Stomach (tissue), 9 donors: ENCODE data around the gene RHO. TPM values are rescaled to one million over a fixed set of nuclear protein-coding genes. Genes with fewer than 3 reads are reported as not detected.

Experiments used
- DNase-seq, 2 donors: peaks; one replicate each; pipeline versions ENCODE4 v3.0.0 to v3.0.0-alpha.2; 2013 to 2019
- H3K27ac ChIP-seq, 5 donors: fragments of 200-600 bp in 4 of 5; sonication (generic) in 4 of 5; one replicate each; pipeline ENCODE4 v1.5.1; 2013 to 2019; ENCODE audit warnings: mild to moderate bottlenecking in 1 of 5, moderate library complexity in 1 of 5
- H3K27me3 ChIP-seq, 3 donors: fragments of 200-600 bp; sonication (generic); one replicate each; pipeline ENCODE4 v1.5.1; 2017 to 2019; ENCODE audit warnings: mixed run types in 1 of 3
- H3K36me3 ChIP-seq, 4 donors: fragments of 200-600 bp; sonication (generic); 1 replicate in 3 of 4; 2 replicates in 1 of 4; pipeline ENCODE4 v1.5.1; 2016 to 2019
- H3K4me1 ChIP-seq, 4 donors: fragments of 200-600 bp; sonication (generic); one replicate each; pipeline ENCODE4 v1.5.1; 2016 to 2019
- H3K4me3 ChIP-seq, 4 donors: fragments of 200-600 bp; sonication (generic) in 3 of 4; one replicate each; pipeline ENCODE4 v1.5.1; 2016 to 2019; ENCODE audit warnings: mild to moderate bottlenecking in 1 of 4
- H3K9me3 ChIP-seq, 4 donors: fragments of 200-600 bp; sonication (generic); one replicate each; pipeline ENCODE4 v1.5.1; 2016 to 2019
- CTCF ChIP-seq, 7 experiments: fragments of 450-650 bp in 4 of 7; fragments of 200-600 bp in 3 of 7; sonication (generic) in 3 of 7; IDR thresholded peaks; one replicate each; pipeline ENCODE4 v1.5.1; 2016 to 2019; ENCODE audit warnings: antibody characterized with exemption in 7 of 7, control low read depth in 2 of 7, mild to moderate bottlenecking in 1 of 7
- EP300 ChIP-seq: sonication (generic); formaldehyde crosslinking; IDR thresholded peaks from one replicate; pipeline ENCODE4 v1.6.1; 2017; ENCODE audit warnings: antibody characterized with exemption
- POLR2A ChIP-seq, 4 donors: fragments of 450-650 bp; IDR thresholded peaks; one replicate each; pipeline ENCODE4 v1.6.1; 2016; ENCODE audit warnings: antibody characterized with exemption in 4 of 4, control low read depth in 2 of 4, mild to moderate bottlenecking in 1 of 4, moderate library complexity in 1 of 4
- POLR2AphosphoS5 ChIP-seq, 3 donors: sonication (generic); formaldehyde crosslinking; IDR thresholded peaks; one replicate each; pipeline ENCODE4 v1.6.1; 2016; ENCODE audit warnings: antibody characterized with exemption in 3 of 3
- WGBS, 5 donors: extraction: QIAGEN DNeasy Blood & Tissue Kit in 3 of 5; methylation state at CpG; one replicate each; pipeline versions ENCODE4 v1.1.5 to v1.1.7; 2013 to 2018; 5-methylcytosine and 5-hydroxymethylcytosine counted together
- intact Hi-C: fragments of 100-400 bp; cut with DNase I; formaldehyde crosslinking; loops from one replicate; pipeline ENCODE4 v1.15.1; 2023; ENCODE audit warnings: low total_unique reads
- polyA plus RNA-seq, 3 donors: library from polyadenylated mRNA; stranded (reverse); fragments of 200-250 nt; gene quantifications; one replicate each; pipeline ENCODE4 v1.2.3, GENCODE V29; 2013
- total RNA-seq, 5 donors: library from RNA; depleted of rRNA; stranded (reverse); fragments of >200 nt; gene quantifications; one replicate each; pipeline versions ENCODE4 v1.1.0 to v1.2.3, GENCODE V29; 2014 to 2016
- donor health status: healthy with polysubstance abuse.
- donor health status: Bipolar disorder and iron deficiency.
- donor health status: healthy.

Gene RHO
- total and polyA plus RNA-seq, 8 donors, result not detected

GRCh38 chr3:129565902-129566301, 37.5 kb downstream of the RHO start:
- intact Hi-C loops, result no loop called here
- Histone ChIP-seq H3K4me3 (no peak overlapping the region), H3K9me3 (no peaks in the 10 kb centered on the region), H3K4me1 (peaks cover 15 to 54% (median 25%) of the 10 kb centered on the region in 4 donors), H3K27me3 (no peaks in the 10 kb centered on the region), H3K27ac (peak overlapping the region in 1 of 5 donors; percentile 9), H3K36me3 (peaks cover 25 to 89% (median 67%) of the 10 kb centered on the region in 4 donors)
- no peak for TF ChIP-seq POLR2AphosphoS5 (IDR thresholded peaks at IDR 0.05)
- no peak for TF ChIP-seq POLR2A (IDR thresholded peaks at IDR 0.05)
- no peak for TF ChIP-seq EP300
- TF ChIP-seq CTCF (IDR thresholded peaks at IDR 0.05), result no peak
- 95 to 97% (median 96%) methylated on average over 7 of the region's 7 CpGs for WGBS, 5 donors
- DNase-seq, result no peak

- no peaks in the 10 kb centered on the region for H3K27me3 ChIP-seq
- H3K4me1 ChIP-seq, result peaks cover 6 to 41% (median 13%) of the 10 kb centered on the region in 4 donors
- H3K4me3 ChIP-seq, result no peak overlapping the region
- peak overlapping the region in 2 of 5 donors; percentile 8 to 10 for H3K27ac ChIP-seq
- peaks cover 25 to 89% (median 74%) of the 10 kb centered on the region in 4 donors for H3K36me3 ChIP-seq
- intact Hi-C loops, result no loop called here
- TF ChIP-seq CTCF (IDR thresholded peaks at IDR 0.05) (no peak), EP300 (no peak), POLR2AphosphoS5 (IDR thresholded peaks at IDR 0.05) (no peak), POLR2A (IDR thresholded peaks at IDR 0.05) (no peak)
- no peaks in the 10 kb centered on the region for H3K9me3 ChIP-seq
- peak in 1 of 2 donors; percentile 47 for DNase-seq
- WGBS, 5 donors, result 76 to 84% (median 79%) methylated on average over 17 to 18 of the region's 18 CpGs
Observed at GRCh38 chr3:129567176-129567705, 38.8 kb downstream of the RHO start.

- Histone ChIP-seq H3K27me3 (no peaks in the 10 kb centered on the region), H3K9me3 (no peaks in the 10 kb centered on the region), H3K36me3 (peaks cover 30 to 89% (median 73%) of the 10 kb centered on the region in 4 donors), H3K4me1 (peaks cover 6 to 36% (median 13%) of the 10 kb centered on the region in 4 donors), H3K27ac (peak overlapping the region in 1 of 5 donors; percentile 14), H3K4me3 (no peak overlapping the region)
- intact Hi-C loops, result no loop called here
- WGBS, 5 donors, result 50 to 70% (median 64%) methylated on average over 6 of the region's 6 CpGs
- DNase-seq, result no peak
- TF ChIP-seq EP300, result no peak
- TF ChIP-seq POLR2A (IDR thresholded peaks at IDR 0.05), result no peak
- no peak for TF ChIP-seq CTCF (IDR thresholded peaks at IDR 0.05)
Observed at GRCh38 chr3:129567939-129568338, 39.5 kb downstream of the RHO start.

GRCh38 chr3:129569856-129570255, 41.4 kb downstream of the RHO start:
- TF ChIP-seq EP300 (no peak), POLR2AphosphoS5 (IDR thresholded peaks at IDR 0.05) (no peak), CTCF (IDR thresholded peaks at IDR 0.05) (no peak), POLR2A (IDR thresholded peaks at IDR 0.05) (no peak)
- Histone ChIP-seq H3K36me3 (peaks cover 44 to 89% (median 78%) of the 10 kb centered on the region in 4 donors), H3K9me3 (no peaks in the 10 kb centered on the region), H3K27me3 (no peaks in the 10 kb centered on the region), H3K27ac (no peak overlapping the region), H3K4me1 (peaks cover 0 to 18% (median 4%) of the 10 kb centered on the region in 4 donors), H3K4me3 (no peak overlapping the region)
- DNase-seq, result no peak
- intact Hi-C loops, result no loop called here
- 90 to 96% (median 96%) methylated on average over 4 to 7 of the region's 7 CpGs for WGBS, 5 donors
